Brain microvascular endothelial cell (primary cell): ENCODE data around the gene JMJD7.

Experiments
- DNase-seq: peaks from one replicate; pipeline ENCODE4 v3.0.0-alpha.2; 2020
- H3K27ac ChIP-seq: fragments of 250-450 bp; sonication (Bioruptor Pico); 2 replicates; pipeline ENCODE4 v1.5.1; 2020; ENCODE audit warnings: mild to moderate bottlenecking, moderate library complexity
- H3K27me3 ChIP-seq: fragments of 250-450 bp; sonication (Bioruptor Pico); replicated peaks from 2 replicates; pipeline ENCODE4 v1.5.1; 2020; ENCODE audit warnings: mild to moderate bottlenecking
- H3K36me3 ChIP-seq: fragments of 250-450 bp; sonication (Bioruptor Pico); replicated peaks from 2 replicates; pipeline ENCODE4 v1.5.1; 2020; ENCODE audit warnings: mild to moderate bottlenecking
- H3K4me3 ChIP-seq: 2 replicates; pipeline ENCODE4 v1.5.1; 2011; ENCODE audit warnings: low read depth, mild to moderate bottlenecking, control low read depth, low read length, moderate library complexity
- in situ Hi-C: cut with HindIII; loops from 2 replicates; pipeline ENCODE4 v1.10.0; 2017; ENCODE audit warnings: low sequenced_read_pairs, low pct_ligation_motif_present
- TF ChIP-seq, protein P1 (sequence below): IDR thresholded peaks from 2 replicates; pipeline ENCODE4 v1.5.1; 2011; ENCODE audit warnings: low read depth, mild to moderate bottlenecking, moderate library complexity, low read length, control low read depth, inconsistent platforms; ENCODE audit errors: missing control alignments

The JMJD7 gene

DNA sequence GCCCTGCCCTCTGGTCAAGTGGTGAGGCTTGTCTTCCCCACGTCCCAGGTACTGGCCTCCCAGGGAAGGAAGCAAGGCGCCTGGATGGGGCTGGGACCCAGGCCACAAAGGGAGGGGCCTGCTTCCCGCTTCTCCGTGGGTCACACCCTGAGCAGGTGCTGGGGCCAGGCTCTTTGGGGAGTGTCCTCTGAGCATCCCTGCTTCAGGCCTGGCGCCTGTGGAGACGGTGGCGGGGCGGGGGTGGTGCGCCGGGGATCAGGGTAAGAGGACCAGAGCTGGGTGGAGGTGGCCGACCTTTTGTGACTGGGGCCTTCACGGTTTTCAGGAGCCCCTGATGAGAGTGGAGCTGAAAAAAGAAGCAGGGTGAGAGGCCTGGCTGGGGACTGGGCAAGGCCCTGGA, 14.3 kb downstream of the JMJD7 start:
- in situ Hi-C loops, result no loop called here
- H3K4me3 ChIP-seq, result no peak overlapping the region
- DNase-seq, result no peak
- H3K27ac ChIP-seq, result no peak overlapping the region
- H3K36me3 ChIP-seq, result no peaks in the 10 kb centered on the region
- no peaks in the 10 kb centered on the region for H3K27me3 ChIP-seq
- TF ChIP-seq, protein P1, sequence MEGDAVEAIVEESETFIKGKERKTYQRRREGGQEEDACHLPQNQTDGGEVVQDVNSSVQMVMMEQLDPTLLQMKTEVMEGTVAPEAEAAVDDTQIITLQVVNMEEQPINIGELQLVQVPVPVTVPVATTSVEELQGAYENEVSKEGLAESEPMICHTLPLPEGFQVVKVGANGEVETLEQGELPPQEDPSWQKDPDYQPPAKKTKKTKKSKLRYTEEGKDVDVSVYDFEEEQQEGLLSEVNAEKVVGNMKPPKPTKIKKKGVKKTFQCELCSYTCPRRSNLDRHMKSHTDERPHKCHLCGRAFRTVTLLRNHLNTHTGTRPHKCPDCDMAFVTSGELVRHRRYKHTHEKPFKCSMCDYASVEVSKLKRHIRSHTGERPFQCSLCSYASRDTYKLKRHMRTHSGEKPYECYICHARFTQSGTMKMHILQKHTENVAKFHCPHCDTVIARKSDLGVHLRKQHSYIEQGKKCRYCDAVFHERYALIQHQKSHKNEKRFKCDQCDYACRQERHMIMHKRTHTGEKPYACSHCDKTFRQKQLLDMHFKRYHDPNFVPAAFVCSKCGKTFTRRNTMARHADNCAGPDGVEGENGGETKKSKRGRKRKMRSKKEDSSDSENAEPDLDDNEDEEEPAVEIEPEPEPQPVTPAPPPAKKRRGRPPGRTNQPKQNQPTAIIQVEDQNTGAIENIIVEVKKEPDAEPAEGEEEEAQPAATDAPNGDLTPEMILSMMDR, result no peak

DNA sequence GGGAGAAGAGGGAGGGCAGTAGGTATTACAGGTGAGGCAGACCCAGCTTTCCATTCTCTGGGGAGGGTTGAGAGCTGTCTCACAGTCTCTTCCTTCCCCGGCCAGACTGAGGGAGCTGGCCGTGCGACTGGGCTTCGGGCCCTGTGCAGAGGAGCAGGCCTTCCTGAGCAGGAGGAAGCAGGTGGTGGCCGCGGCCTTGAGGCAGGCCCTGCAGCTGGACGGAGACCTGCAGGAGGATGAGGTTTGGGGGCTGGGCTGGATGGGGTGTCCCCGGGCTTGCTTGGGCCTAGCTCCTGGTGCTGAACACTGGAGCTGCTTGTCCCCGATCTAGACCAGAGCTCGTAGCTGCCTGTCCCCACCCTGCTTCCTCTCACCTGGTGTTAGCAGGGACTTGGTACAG, 15.7 kb downstream of the JMJD7 start:
- no peak for DNase-seq
- Histone ChIP-seq H3K36me3 (peaks cover 3% of the 10 kb centered on the region), H3K27me3 (no peaks in the 10 kb centered on the region), H3K4me3 (no peak overlapping the region), H3K27ac (no peak overlapping the region)
- TF ChIP-seq, protein P1, result no peak
- in situ Hi-C loops, result no loop called here

- in situ Hi-C loops, result no loop called here
- no peak for DNase-seq
- Histone ChIP-seq H3K27ac (no peak overlapping the region), H3K36me3 (peaks cover 3% of the 10 kb centered on the region), H3K4me3 (no peak overlapping the region), H3K27me3 (no peaks in the 10 kb centered on the region)
- TF ChIP-seq, protein P1, result no peak
Measured at GRCh38 chr15:41844814-41845213, 16.9 kb downstream of the JMJD7 start.

- no peak overlapping the region for H3K4me3 ChIP-seq
- H3K36me3 ChIP-seq, result peaks cover 3% of the 10 kb centered on the region
- TF ChIP-seq, protein P1, result no peak
- in situ Hi-C loops, result no loop called here
- no peak for DNase-seq
- no peak overlapping the region for H3K27ac ChIP-seq
- H3K27me3 ChIP-seq, result no peaks in the 10 kb centered on the region
Measured at GRCh38 chr15:41847206-41847605, 19.3 kb downstream of the JMJD7 start.

GRCh38 chr15:41847981-41848380, 20.1 kb downstream of the JMJD7 start:
- peaks cover 3% of the 10 kb centered on the region for H3K36me3 ChIP-seq
- in situ Hi-C loops, result no loop called here
- no peaks in the 10 kb centered on the region for H3K27me3 ChIP-seq
- no peak for DNase-seq
- no peak overlapping the region for H3K4me3 ChIP-seq
- no peak overlapping the region for H3K27ac ChIP-seq
- TF ChIP-seq, protein P1, result no peak

DNA sequence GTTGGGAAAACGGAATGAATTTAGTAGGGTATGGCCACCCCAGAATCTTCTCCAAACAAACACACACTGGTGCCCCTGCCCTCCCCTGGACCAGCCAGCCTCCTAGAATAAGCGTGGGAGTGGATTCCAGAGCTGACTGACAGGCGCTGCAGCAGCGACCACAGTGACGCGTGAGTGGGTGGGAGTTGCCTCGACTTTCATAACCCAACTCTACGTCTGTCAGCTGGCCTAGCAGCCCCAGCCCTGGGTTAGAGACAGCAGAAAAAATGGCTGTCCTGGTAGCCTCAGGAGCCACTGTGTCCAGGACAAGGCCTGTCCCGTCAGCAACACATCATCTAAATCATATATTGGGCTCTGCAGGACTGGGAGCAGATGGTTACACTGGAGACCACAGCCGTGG, 20.7 kb downstream of the JMJD7 start:
- TF ChIP-seq, protein P1, result no peak
- in situ Hi-C loops, result no loop called here
- Histone ChIP-seq H3K27me3 (no peaks in the 10 kb centered on the region), H3K4me3 (no peak overlapping the region), H3K36me3 (peaks cover 3% of the 10 kb centered on the region), H3K27ac (no peak overlapping the region)
- no peak for DNase-seq
